Measurements from ENCODE around the gene PLCB1.

DNA sequence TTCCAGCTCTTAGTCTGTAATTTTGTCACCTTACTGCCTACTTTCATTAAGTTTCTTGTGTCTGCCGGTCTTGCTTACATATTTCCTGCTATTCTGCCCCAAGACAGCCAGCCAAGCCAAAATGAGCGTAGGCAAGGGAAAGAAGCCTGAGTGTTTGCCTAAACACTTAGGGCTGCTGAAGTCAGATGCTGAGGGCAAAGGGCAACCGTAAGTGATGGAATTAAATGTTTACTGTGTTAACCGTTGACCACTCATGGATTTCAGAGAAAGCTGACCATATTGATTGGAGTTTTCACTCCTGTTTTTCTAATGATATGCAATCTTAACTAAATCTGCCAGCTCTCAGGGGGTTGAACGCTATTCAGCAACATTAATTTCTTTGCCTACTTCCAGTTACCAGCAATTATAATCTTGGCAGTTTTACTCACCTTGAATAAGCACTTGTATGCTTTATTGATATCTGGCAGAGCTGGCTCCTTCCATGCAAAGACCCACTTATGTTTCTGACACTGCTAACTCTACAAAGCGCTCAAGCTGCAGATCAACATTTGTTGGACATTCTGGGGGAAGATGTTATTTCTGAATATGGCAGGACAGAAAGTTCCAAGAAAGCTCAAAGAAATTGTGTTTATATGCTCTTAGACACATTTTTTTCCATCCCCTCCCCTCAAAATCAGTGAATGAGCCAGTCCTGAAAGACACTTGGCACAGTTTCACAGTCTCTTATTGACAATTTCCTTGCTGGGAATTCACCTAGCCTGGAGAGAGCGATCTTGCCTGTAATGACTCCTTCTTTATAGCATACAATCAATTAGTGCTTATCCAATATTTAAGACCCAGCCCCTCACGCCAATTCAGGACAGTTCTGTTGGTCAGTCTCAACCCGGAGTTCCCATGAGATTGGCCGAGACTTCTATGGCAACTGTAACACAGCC, 183.8 kb downstream of the PLCB1 start:
- TF ChIP-seq, protein P1, sequence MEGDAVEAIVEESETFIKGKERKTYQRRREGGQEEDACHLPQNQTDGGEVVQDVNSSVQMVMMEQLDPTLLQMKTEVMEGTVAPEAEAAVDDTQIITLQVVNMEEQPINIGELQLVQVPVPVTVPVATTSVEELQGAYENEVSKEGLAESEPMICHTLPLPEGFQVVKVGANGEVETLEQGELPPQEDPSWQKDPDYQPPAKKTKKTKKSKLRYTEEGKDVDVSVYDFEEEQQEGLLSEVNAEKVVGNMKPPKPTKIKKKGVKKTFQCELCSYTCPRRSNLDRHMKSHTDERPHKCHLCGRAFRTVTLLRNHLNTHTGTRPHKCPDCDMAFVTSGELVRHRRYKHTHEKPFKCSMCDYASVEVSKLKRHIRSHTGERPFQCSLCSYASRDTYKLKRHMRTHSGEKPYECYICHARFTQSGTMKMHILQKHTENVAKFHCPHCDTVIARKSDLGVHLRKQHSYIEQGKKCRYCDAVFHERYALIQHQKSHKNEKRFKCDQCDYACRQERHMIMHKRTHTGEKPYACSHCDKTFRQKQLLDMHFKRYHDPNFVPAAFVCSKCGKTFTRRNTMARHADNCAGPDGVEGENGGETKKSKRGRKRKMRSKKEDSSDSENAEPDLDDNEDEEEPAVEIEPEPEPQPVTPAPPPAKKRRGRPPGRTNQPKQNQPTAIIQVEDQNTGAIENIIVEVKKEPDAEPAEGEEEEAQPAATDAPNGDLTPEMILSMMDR (optimal IDR thresholded peaks at IDR 0.05 in 1 of 3, IDR thresholded peaks at IDR 0.05 in 1 of 3, conservative IDR thresholded peaks at IDR 0.05 in 1 of 3; ENCODE audit: extremely low read depth in 1 of 3, insufficient read depth in 2 of 3, low read length in 3 of 3), result no peak
- no peak for TF ChIP-seq EZH2 (IDR thresholded peaks at IDR 0.05; ENCODE audit: low read length)

Measured in keratinocyte (primary cell).